ENCODE measurements around the gene KRT82. TPM values are rescaled to one million over a fixed set of nuclear protein-coding genes. Genes with fewer than 3 reads are reported as not detected.
"Not testable (repeated sequence)": the region's sequence is repeated elsewhere in the genome, so short reads cannot be mapped to it uniquely, and the experiment has no call there.

The KRT82 gene
- total RNA-seq = not detected
- long read RNA-seq, donor 1 = 0 reads
- long read RNA-seq, donor 2 = 0 reads

DNA sequence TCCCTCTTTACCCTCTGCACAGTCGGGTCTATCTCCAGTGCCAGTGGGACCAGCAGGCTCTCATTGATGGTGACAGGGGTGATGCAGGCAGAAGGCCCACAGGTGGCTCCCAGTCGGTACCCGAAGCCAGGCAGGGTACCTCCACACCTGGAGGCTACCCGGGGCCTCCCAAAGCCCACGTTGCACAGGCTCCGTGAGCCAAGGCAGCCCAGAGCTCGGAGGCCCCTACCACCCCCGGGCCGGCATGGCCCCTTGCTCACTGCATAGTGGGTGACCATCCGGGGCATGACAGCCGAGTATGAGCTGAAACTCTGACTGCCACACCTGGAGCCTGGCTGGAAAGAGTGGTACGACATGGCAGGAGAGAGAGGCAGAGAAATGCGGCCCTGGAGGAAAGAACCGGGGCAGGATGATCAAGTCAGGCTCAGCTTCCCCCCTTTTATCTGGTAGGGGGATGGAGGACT lies at the start of gene KRT82:
Gene KRT82, minus strand, starts transcription at position 414 of the 464 bp plus-strand sequence. Its CDS starts 58 bp downstream, at position 356.
- intact Hi-C loops (cut with DNase I) = no loop called here
- no peak for DNase-seq (ENCODE audit: low spot score)

DNA sequence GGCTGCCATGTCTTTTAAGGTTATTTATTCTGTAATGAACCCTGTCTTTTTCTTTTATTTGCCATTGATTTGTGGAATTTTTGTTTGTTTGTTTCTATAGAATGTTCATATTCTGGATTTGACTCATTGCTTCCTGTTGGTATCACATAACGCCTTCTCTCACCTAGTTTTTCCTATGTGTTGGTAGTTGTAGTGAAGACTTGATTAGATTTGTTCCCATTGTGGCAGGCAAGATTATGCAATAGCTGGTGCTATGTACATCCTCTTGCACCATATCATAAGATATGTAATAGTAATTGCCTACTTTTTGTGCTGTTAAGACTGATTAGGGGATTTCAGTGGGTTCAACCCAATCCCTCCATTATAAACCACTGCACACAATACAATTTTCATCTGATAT lies 49.7 kb upstream of the KRT82 start:
- intact Hi-C loops (cut with DNase I) = no loop called here
- DNase-seq (ENCODE audit: low spot score) = no peak

DNA sequence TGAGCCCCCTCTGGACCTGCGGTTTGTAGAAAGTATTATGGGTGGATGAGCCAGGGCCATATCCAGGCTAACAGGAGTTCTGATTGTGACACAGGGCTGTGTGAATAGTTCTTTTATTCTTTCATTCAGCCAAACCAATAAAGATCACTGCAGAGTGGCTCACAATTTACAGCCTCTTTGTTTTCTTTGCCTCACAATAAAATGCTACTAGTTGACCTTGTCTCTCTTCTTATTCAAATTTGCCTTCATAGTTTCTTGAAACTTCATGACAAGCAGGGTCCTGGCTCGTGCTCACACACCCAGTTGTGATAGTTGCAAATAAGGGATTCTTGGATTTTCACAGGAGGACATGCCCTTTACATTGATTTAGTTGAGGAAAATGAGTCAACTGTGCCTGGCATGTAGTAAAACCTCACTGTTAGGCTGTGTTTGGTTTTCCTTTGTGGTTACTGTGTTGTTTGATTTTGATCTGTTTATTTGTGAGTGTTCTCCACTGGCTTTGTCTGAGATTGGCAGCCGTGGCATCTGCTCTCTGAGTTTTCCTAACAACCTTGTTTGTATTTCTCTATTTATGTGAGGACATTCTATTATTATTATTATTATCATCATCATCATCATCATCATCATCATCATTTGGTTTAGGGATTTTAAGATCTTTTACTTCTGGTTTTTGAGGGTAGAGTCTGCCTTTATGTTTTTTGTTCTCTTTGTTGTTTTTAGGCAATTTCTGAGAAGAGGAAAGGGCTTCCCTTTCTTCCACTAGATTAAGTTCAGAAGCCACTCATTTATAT lies 48.5 kb upstream of the KRT82 start:
- DNase-seq (ENCODE audit: low spot score) = no peak
- intact Hi-C loops (cut with DNase I) = no loop called here

DNA sequence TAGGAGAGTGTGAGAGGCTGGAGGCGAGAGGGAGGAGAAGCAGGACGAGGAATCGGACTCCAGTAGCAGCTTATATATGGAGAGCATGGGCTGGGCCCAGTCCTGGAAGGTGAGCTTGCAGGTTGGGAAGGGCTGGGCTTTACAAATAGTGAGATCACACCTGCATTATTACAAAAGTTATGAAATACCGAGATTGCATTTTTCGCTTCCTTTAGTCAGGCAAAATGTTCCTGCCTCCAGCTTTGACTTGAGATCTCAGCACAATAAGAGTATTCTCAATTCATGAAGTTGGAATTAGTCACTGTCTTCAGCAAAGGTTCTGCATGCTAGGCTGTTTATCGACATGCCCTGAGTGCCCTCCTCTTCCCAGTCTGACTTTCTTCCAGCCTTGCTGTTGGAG lies 46.0 kb upstream of the KRT82 start, which contains the start of gene KRT6B:
Gene KRT6B, minus strand, starts transcription at position 46 of the 400 bp plus-strand sequence. CDS start 68 bp downstream, outside the sequence.
- no peak for DNase-seq (ENCODE audit: low spot score)
- intact Hi-C loops (cut with DNase I) = no loop called here

DNA sequence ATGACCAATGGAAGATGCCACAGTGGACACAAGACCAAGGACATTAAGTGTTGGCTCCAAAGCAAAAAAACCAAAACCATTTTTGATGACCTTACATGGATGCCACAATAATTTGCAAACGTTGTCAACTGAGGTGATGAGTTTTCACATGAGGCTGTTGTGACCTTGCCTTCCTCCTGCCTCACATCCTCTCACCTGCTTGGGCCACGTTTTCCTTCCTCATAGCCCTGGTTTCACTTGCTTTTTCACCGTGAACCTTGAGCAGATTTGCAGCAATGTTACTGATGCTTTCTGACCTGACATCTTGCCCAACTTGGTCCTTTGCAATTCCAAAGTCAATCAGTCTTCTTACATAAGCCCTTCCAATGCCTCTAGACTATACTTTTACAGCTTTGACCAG lies 42.1 kb upstream of the KRT82 start:
- intact Hi-C loops (cut with DNase I) = no loop called here
- no peak for DNase-seq (ENCODE audit: low spot score)

DNA sequence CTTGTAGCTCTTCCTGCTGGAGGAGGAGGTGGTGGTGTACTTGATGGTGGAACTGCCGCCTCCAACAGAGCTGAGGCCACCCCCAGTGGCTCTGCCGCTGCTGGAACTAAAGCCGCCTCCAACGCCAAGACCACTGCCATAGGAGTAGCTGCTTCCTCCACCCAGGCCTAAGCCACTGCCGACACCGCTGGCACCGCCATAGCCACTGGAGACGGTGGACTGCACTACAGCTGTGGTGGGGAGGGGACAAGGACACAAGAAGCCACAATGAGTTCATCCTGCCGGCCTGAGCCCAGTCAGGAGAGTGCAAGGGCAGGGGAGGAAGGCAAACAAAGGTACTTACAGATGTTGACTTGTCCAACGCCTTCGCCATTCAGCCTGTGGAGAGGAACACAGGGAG lies 41.1 kb upstream of the KRT82 start:
- DNase-seq (ENCODE audit: low spot score); intact Hi-C loops (cut with DNase I): not testable (repeated sequence)

DNA sequence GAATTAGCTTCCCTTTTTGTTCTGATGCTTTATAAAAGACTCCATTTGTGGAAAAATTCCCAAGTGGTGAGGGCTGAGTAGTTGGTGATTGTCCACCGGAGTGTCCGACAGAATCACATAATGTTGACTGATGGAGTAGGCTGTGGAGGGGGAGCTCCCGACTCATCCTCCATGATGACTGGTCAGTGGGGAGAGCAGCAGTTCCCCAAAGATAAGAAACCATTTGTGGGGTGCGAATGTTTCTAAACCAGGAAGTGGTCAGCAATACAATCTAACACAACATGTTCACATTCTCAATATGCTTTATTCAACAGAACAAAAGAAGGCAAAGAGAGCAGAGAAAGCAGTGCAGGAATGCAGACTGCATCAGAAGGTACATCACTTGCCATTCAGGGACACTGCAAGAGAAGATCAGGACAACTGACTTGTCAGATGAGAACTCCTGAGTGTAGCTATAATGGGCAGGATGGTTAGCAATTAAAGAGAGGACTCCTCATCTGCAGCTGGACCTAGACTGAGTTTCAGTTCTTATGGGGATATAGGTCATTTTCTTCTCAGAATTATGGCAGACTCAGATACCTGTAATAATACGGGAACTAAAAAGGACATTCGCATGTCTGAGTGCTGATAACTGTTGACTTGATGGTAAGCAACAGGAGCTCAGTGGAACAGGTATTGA lies 40.4 kb upstream of the KRT82 start:
- intact Hi-C loops (cut with DNase I) = no loop called here
- DNase-seq (ENCODE audit: low spot score) = no peak

DNA sequence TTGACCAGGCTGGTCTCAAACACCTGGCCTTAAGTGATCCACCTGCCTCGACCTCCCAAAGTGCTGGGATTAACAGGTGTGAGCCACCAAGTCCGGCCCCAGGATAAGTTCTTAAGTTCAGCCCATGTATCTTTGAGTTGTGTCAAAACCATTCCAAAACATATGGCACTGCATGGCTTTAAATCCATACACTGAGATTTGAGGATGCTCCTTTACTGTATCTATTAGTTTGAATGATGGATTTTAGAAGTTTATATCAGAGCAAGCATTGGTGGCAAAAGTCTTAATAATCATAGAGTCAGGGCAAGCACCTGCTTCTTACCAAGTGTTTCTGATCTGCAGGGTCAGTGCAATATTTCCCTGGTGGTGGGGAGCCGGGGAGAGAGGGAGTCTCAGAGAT lies 39.7 kb upstream of the KRT82 start:
- DNase-seq (ENCODE audit: low spot score) = no peak
- intact Hi-C loops (cut with DNase I) = no loop called here

DNA sequence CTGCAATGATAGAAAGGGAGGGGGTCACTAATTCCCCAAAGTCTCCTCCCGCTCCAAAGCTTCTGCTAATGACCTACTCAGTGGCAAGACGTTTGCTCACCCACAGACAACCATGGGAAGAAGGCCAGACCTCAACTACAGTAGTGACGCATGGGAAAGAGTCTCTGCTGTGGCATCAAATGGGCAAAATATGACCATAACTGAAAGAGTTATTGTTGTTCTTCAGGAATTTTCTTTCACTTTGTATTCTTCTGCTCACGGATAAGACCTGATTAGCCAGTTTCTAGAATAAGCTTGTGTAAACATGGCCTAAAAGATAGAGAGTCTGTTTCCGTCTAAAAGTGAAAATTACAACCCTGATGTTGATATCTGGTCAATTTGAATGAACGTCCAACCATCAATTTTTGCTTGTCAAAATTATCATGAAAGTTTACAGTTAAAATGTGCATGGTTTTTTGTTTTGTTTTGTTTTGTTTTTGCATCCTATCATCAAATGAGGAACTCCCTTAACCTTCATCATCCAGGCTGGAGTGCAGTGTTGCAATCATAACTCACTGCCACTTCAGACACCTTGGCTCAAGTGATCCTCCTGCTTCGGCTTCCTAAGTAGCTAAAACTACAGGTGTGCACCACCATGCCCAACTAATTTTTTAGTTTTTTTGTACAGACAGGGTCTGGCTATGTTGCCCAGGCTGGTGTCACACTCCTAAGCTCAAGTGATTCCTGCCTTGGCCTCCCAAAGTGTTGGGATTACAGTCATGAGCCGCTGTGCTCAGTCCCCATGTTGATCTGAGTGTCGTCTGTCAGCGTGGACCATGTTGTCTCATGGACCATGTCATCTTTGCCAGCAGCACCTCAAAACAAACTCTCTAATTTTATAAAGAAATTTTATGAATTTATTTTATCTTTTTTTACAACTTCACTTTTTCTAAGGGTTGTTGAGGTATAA lies 38.8 kb upstream of the KRT82 start:
- intact Hi-C loops (cut with DNase I) = no loop called here
- DNase-seq (ENCODE audit: low spot score) = no peak

DNA sequence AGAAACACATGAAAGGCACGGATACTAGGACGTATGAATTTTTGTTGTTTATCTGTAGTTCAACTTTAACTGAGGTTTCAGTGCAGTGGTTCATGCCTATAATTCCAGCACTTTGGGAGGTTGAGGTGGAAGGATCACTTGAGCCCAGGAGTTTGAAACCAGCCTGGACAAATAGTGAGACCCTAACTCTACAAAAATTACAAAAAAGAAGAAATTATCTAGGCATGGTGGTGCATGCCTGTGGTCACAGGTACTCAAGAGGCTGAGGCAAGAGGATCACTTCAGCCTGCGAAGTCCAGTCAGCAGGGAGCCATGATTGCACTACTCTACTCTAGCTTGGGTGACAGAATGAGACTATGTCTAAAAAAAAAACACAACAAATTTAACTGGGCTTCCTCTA lies 37.8 kb upstream of the KRT82 start:
- intact Hi-C loops (cut with DNase I) = no loop called here
- no peak for DNase-seq (ENCODE audit: low spot score)

DNA sequence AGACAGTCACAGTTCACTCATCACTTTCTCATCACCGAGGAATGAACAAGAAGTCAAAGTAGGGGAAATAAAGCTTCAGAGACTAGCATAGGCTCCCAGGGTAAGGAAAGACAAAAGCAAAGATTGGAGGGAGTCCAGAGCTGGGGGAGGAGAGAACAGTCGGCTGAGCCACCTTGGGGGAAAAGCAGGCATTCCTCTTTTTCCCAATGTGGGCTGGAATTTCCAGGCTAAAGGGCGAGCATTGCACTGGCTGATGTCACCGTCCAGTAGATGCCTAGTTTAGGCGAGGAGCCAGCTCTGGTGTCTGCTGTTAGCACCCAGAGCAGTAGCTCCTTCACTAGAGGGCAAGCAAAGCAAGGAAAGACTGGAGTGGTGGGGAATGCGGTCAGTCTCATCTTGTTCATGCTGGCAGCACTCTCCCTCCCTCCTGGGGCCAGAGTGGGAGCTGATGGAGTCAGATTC lies 36.5 kb upstream of the KRT82 start:
- intact Hi-C loops (cut with DNase I) = no loop called here
- no peak for DNase-seq (ENCODE audit: low spot score)

DNA sequence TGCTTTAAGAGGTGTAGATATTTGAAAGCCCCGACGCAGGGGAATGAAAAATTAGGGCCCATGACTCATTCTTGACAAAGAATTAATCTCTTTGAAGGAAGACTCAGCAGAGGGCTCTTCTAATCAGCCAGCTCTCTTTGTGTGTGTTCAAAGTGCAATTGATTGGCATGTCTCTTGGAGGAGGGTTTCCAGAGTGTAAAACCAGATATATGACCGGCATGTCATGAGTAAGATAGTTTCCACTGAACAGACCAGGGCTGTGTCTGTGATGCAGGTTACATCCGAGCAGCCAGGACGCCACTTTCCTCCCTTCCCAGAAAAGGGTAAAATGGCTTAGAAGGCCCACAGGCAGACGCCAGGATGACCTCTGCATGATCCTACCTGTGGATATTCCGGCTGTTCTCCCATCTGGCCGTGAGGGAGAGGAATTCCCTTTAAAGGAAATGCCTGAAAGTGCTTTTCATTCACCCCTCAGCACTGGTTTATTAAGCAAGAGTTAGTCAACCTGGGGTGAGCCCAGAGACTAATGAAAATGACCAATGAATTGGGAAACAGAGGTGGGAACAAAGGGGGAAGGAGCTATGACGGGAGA lies 35.3 kb upstream of the KRT82 start:
- no peak for DNase-seq (ENCODE audit: low spot score)
- intact Hi-C loops (cut with DNase I) = no loop called here

DNA sequence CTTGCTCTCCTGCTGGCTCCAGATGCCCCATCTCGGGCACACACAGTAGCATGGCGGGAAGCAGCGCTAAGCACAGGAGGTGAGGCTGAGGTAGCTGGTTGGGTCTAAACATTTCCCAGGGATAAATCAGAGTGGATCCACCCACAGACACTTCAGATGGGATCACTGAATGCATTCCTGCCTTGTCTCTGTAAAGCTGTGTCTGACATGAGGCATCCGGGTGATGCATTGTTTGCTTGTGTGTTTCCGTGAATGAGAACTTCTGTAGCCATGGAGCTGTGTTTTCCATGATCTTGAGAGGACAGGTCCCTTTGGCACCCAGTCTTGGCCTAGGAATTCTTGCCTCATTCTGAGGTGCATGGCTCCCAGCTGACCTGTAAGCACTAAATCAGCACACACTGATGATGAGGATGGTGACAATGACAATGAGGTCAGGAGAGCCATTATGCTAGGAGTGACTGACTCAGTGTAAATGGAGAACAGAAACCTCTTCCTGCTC lies 34.7 kb upstream of the KRT82 start:
- DNase-seq (ENCODE audit: low spot score) = no peak
- intact Hi-C loops (cut with DNase I) = no loop called here

DNA sequence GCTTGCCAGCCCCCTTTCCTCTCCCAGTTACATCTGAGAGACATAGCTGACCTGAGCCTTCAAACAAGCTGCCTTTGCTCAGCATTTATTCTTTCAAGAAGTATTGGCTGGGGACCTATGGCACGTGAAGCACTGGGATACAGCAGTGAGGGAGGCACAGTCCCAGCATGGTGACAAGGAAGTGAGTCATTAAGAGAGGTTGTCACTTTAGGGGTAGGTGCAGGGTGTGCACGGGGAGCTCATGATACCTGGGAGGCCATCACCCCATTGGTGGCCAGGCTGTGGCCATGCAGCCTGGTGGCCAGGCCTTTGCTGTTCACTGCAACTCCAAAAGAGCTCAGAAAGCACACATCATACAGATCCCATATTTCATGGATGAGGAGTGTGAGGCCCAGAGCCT lies 33.7 kb upstream of the KRT82 start:
- no peak for DNase-seq (ENCODE audit: low spot score)
- intact Hi-C loops (cut with DNase I) = no loop called here

DNA sequence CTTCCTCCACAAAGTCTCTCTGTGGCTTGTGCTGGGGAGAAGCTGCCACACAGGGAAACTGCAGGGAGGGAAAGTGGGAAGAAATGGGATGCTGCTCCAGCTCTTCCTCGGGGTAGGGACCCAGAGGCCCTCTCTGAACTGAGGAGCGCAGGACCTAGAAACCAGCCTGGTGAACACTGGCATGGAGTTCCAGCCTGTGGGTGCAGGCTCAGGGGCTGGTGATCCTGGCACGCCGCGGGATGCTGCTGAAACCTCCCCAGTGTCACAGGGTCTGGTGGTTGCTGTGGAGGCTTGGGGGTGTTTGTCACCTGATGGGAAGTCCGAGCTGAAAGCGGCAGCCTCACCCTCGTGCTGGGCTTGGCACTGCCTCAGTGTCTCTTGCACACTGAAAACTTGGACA lies 33.3 kb upstream of the KRT82 start:
- intact Hi-C loops (cut with DNase I) = no loop called here
- no peak for DNase-seq (ENCODE audit: low spot score)

DNA sequence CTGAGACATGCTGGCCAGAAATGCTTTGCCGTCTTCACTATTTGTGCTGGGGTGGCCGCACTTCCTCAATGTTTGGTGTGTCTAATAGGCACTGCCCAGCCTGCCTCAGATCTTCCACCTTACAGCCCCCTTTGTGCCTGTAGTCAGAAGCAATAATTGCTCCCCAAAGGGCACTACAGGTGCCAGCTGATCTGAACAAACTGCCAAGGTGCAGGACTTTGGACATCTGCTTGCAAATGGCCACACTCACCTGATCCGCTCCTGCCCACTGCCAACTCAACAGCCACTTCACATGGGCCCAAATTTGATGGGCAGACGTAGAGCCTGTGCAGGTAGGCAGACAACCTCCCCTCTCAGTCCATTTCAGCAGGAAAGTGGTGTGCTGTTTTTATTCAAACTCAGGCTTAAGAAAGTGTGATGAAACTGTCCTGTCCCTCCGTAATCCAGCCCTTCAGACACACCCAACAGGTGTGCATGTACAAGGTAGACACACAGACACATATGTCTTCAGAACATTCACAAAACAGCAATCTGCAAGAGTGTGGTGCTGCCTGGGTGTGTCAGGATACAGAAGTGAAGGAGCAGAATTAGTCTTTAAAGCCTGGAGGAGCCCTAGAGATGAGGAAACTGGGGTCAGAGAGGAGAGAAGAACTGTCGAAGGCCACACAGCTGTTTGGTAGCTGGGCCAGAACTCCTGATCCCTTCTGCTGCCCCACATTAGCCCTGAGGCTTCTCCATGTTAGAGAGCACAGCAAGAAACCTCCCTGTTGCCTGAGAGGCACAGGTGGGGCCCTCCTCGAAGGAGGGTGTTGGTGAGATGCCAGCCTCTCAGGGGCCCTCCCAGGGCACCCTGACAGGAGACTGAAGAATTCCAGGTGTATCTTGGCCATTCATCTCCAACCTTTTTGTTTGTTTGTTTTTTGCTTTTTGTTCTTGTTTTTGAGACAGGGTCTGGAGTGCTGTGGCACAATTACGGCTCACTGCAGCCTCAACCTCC lies 32.5 kb upstream of the KRT82 start:
- DNase-seq (ENCODE audit: low spot score) = no peak
- intact Hi-C loops (cut with DNase I) = no loop called here

DNA sequence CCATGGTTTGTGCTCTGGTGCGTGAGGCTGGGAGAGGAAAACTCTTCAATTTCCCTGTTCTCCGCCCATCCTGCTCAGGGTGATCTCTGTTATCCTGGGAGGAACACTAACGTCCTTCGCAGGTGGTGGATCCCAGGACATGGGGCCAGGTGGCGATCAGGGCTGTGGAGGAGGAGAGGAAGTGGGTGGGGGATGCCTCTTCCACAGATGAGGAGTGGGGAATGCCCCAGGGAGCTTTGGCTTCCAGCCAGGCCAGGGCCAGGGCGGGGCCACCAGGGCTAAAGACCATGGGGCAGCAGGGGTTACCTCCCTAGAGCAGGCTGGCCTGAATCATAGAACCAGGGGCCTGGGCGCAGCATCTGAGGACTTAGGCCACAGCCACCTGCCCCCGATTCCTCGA lies 31.4 kb upstream of the KRT82 start:
- intact Hi-C loops (cut with DNase I) = no loop called here
- DNase-seq (ENCODE audit: low spot score) = no peak

Data from posterior vena cava (tissue), 2 donors.